ENCODE data around the gene TCF12.

- TF ChIP-seq CTCF (IDR thresholded peaks at IDR 0.05) (no peak), EZH2phosphoT487 (IDR thresholded peaks at IDR 0.05) (no peak)
These were observed 47.0 kb downstream of the TCF12 start for GRCh38 chr15:56965231-56966013.
